Activated T-helper 1 cell treated with anti-CD3 and anti-CD28 coated beads, Interleukin-12 subunit alpha, Interleukin-12 subunit beta, Interleukin-2, Interleukin-4 antibody, amounts not matched to agents 30 ng/mL and 10 ng/mL and 1 ng/mL, durations not matched to agents 14 hours and 24 hours and 36 hours (primary cell): Measurements from ENCODE around the gene MMP25. TPM values are rescaled to one million over a fixed set of nuclear protein-coding genes. Genes with fewer than 3 reads are reported as not detected.

Source experiments
- DNase-seq: peaks from one replicate; pipeline ENCODE4 v3.0.0; 2021; ENCODE audit warnings: low spot score
- H3K27ac Mint-ChIP-seq: one replicate; pipeline ENCODE4 v1.8.0; 2021; ENCODE audit warnings: mild to moderate bottlenecking, mixed read lengths
- H3K27me3 Mint-ChIP-seq: one replicate; pipeline ENCODE4 v1.8.0; 2022; ENCODE audit warnings: mild to moderate bottlenecking, moderate library complexity, mixed read lengths; ENCODE audit not compliant: insufficient read depth
- H3K36me3 Mint-ChIP-seq: one replicate; pipeline ENCODE4 v1.8.0; 2021; ENCODE audit warnings: low read depth, mixed read lengths
- H3K4me1 Mint-ChIP-seq: one replicate; pipeline ENCODE4 v1.8.0; 2021; ENCODE audit warnings: low read depth, mixed read lengths
- H3K4me3 Mint-ChIP-seq: one replicate; pipeline ENCODE4 v1.8.0; 2021; ENCODE audit warnings: mild to moderate bottlenecking, moderate library complexity, mixed read lengths
- H3K9me3 Mint-ChIP-seq: one replicate; pipeline ENCODE4 v1.8.0; 2021; ENCODE audit warnings: mixed read lengths
- intact Hi-C: fragments of 100-400 bp; cut with micrococcal nuclease; formaldehyde crosslinking; loops from one replicate; pipeline ENCODE4 v1.15.1; 2024
- total RNA-seq: library from RNA; stranded (reverse); gene quantifications from 2 replicates; pipeline ENCODE4 v1.2.3, GENCODE V29; 2022

The MMP25 gene, protein sequence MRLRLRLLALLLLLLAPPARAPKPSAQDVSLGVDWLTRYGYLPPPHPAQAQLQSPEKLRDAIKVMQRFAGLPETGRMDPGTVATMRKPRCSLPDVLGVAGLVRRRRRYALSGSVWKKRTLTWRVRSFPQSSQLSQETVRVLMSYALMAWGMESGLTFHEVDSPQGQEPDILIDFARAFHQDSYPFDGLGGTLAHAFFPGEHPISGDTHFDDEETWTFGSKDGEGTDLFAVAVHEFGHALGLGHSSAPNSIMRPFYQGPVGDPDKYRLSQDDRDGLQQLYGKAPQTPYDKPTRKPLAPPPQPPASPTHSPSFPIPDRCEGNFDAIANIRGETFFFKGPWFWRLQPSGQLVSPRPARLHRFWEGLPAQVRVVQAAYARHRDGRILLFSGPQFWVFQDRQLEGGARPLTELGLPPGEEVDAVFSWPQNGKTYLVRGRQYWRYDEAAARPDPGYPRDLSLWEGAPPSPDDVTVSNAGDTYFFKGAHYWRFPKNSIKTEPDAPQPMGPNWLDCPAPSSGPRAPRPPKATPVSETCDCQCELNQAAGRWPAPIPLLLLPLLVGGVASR
- total RNA-seq, result 11.9 and 12.8 TPM in 2 replicates

DNA sequence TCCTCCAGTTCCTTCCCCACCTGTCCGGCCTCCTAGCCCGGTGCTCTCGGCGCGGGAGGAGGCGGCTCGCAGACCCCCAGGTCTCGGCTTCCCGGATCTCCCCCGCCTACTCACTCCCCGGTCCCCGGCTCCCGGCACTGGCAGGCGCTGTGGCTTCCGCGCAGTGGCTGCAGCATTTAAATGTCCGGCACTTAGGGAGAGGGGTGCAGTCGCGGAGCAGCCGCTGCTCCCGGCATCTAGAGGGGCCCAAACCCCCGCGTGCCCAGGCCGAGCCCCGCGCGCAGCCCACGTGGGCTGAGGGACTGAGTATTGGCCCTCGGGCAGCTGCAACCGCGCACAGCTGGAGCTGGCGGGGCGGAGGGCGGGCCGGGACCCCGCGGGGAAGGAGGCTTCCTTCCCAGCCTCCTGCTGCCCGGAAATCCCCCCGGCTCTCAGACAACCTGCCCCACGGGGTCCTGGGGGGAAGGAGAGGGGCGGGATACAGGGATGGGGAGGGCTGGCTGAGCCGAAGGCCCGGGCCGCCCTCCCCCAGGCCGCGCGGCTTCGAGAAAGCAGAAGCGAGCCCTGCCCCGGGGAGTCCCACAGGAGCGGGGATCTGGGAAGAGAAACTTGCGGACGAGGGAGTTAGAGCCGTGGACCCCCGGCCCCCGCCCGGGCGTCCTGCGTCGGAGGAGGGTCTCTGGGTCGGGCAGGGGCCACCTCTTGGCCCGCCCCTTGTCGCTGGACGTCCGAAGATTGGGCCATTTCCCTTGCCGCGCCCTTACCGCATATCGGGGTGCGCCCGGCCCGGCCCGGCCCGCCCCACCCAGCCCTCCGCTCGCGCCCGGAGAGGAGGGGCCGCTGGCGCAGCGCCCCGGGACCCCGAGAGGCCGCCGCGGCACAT lies at the start of gene MMP25:
TSS of gene MMP25 (plus strand) at position 804 of the 883 bp plus-strand sequence. CDS start 357 bp downstream, outside the sequence.
- Mint-ChIP-seq H3K4me1 (peaks cover 27% of the 10 kb centered on the region), H3K9me3 (no peaks in the 10 kb centered on the region), H3K27me3 (peaks cover 15% of the 10 kb centered on the region), H3K4me3 (peak within 1 kb of the TSS; percentile 83), H3K27ac (peak within 1 kb of the TSS; percentile 82), H3K36me3 (peaks cover 2% of the 10 kb centered on the region)
- DNase-seq, result no peak
- intact Hi-C loops, result loop anchor here (1.0 kb wide), 2 partner anchors 9 to 15 kb away; no protein-coding TSS in a partner anchor

DNA sequence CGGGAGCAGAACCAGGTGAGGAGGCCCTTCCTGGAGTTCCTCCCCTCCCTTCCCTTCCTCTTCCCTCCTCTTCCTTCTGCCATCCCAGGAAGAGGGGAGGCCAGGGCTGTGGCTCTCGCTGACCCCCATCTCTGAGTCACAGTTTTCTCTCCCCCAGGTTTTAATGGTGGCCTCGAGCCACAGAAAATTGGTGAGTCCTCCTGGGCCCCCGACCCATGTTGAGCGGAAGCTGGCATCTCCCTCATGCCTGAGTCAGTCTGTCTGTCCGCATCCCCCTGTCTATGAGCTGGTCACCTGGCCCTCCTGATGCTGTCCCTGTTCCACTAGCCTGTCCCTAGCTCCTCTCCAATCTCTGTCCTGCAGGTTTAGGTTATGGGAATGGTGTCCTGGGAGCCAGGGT lies 46.4 kb upstream of the MMP25 start:
- no peak overlapping the region for H3K27ac Mint-ChIP-seq
- H3K36me3 Mint-ChIP-seq, result no peaks in the 10 kb centered on the region
- intact Hi-C loops, result loop anchor here (5.0 kb wide), 1 partner anchor 33 kb away; the partner anchor contains the start of gene PAQR4
- no peaks in the 10 kb centered on the region for H3K4me1 Mint-ChIP-seq
- no peak overlapping the region for H3K4me3 Mint-ChIP-seq
- H3K9me3 Mint-ChIP-seq, result no peaks in the 10 kb centered on the region
- peaks cover 11% of the 10 kb centered on the region for H3K27me3 Mint-ChIP-seq
- no peak for DNase-seq

DNA sequence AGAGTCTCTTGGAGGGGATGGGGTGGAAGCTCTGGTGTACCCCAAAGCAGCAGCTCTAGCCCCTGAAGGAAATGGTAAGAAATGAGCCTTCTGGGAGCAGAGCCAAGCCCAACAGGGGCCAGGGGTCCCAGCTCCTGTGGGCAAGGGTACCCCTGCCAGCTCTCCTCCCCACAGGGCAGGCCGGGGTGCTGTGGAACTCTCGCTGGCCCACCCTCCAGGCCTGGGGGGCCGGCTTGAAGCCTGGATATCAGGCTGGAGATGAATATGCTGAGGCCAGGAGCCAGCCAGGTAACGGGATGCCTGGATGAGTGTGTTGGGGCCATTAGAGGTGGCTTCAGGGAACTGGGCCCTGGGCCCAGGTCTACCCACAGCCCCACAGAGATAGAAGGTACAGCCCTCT lies 45.8 kb upstream of the MMP25 start:
- intact Hi-C loops, result loop anchor here (5.0 kb wide), 1 partner anchor 33 kb away; the partner anchor contains the start of gene PAQR4
- DNase-seq, result no peak
- Mint-ChIP-seq H3K4me1 (no peaks in the 10 kb centered on the region), H3K36me3 (no peaks in the 10 kb centered on the region), H3K9me3 (no peaks in the 10 kb centered on the region), H3K4me3 (no peak overlapping the region), H3K27ac (no peak overlapping the region), H3K27me3 (peaks cover 13% of the 10 kb centered on the region)

DNA sequence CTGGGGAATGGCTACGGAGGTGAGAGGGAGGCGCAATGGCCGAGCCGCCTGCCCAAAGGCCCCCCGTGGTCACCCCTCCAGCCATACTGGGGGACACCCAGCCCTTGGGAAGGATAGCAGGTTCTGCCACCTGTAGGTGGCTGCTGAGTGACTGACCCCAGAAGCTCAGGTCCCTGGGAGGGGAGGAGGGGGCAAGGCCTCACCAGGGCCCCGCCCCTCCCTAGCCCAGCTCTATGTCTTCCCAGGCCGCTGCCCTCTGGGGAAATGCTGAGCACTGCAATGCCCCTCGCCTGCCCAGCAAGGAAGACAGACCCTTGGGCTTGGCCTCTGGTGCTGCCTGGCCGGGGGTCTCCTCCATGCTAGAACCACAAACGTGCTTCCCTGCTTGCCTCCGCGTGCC lies 45.0 kb upstream of the MMP25 start:
- H3K9me3 Mint-ChIP-seq, result no peaks in the 10 kb centered on the region
- H3K27ac Mint-ChIP-seq, result no peak overlapping the region
- peaks cover 16% of the 10 kb centered on the region for H3K27me3 Mint-ChIP-seq
- H3K4me1 Mint-ChIP-seq, result no peaks in the 10 kb centered on the region
- H3K36me3 Mint-ChIP-seq, result no peaks in the 10 kb centered on the region
- no peak overlapping the region for H3K4me3 Mint-ChIP-seq
- intact Hi-C loops, result loop anchor here (5.0 kb wide), 1 partner anchor 34 kb away; the partner anchor contains the start of gene PAQR4
- DNase-seq, result no peak

DNA sequence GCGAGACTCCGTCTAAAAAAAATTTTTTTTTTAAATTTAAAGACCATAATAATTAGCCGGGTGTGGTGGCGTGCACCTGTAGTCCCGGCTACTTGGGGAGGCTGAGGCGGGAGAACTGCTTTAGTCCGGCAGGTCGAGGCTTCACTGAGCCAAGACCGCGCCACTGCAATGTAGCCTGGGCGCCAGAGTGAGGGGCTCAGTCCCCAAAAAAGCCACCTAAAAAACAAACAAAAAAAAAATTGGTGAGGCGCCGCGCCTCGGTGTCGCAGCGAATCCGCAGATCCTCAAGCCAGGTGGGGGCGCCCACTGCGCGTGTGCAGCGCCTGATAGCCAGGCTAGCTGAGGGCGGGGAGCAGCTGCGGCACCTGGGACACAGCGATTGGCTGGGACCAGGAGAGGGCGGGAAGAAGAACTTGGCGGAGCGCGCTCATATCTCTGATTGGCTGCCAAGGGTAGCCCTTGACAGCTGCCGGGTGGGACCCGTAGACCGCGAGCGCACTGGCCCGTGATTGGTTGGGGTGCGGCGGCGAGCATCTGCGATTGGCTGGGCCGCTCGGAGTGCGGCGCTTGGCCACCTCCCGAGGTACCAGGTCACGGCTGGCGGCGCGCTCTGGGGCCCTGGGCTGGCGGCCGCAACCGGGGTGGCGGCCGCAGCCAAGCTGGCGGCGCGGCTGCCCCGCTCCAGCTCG lies 42.6 kb upstream of the MMP25 start:
- H3K27me3 Mint-ChIP-seq, result peaks cover 18% of the 10 kb centered on the region
- intact Hi-C loops, result loop anchor here (1.0 to 5.0 kb wide), 6 partner anchors 17 to 97 kb away; partner anchors contain the start of genes PAQR4, PKMYT1, THOC6 and TNFRSF12A

DNA sequence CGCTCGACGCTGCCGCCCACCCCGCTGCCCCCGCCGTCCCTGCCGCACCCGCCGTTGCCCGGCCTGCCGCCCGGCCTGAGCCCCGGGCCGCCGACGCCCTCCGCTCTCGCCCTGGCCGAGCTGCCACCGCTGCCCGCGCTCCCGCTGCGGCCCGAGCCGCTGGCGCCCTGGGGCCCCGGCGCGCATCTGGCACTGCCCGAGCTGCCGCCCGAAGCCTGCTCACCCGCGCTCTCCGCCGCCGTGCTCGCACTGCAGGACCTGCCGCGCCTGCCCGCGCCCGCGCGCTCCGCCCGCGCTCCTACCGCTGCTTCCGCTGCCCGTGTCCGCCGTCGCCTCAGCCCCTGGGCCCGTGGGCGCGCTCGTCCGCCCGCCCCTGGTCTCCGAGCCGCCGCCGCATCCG lies 42.0 kb upstream of the MMP25 start:
- Mint-ChIP-seq H3K9me3 (no peaks in the 10 kb centered on the region), H3K27me3 (peaks cover 18% of the 10 kb centered on the region), H3K4me1 (peaks cover 24% of the 10 kb centered on the region), H3K36me3 (no peaks in the 10 kb centered on the region), H3K4me3 (no peak overlapping the region), H3K27ac (no peak overlapping the region)
- DNase-seq, result no peak
- intact Hi-C loops, result loop anchor here (1.0 to 5.0 kb wide), 2 partner anchors 24 to 37 kb away; partner anchors contain the start of genes PAQR4 and PKMYT1

More for the DNA sequence above, 42.6 kb upstream of the MMP25 start:
- Mint-ChIP-seq H3K9me3 (no peaks in the 10 kb centered on the region), H3K27ac (peak overlapping the region; percentile 21), H3K36me3 (no peaks in the 10 kb centered on the region), H3K4me1 (peaks cover 22% of the 10 kb centered on the region), H3K4me3 (peak overlapping the region; percentile 74)
- peak; percentile 98 for DNase-seq

DNA sequence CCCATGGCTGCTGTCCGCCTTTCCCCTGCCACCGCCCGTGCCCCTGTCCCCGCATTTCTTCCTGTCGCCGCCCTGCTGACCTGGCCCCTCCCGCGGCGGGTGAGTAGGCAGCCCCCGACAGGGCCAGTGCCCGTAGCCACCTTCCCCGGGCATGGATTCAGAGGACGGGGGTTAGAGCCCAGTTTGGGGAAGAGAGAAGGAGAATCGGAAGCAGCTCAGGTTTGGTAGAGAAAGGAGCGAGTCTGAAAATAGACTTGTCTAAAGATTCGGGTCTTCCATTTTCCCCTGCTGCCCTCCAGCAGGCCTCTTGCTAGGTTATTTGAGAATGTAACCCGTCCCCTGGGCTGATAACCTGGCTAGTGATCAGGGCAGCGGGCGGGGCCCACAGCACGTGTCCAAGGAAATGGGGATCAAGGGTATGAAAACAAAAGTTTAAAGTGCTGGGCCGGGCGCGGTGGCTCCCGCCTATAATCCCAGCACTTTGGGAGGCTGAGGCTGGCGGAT lies 41.5 kb upstream of the MMP25 start:
- DNase-seq, result no peak
- Mint-ChIP-seq H3K9me3 (no peaks in the 10 kb centered on the region), H3K4me3 (peak overlapping the region; percentile 62), H3K27me3 (peaks cover 18% of the 10 kb centered on the region), H3K27ac (no peak overlapping the region), H3K4me1 (peaks cover 24% of the 10 kb centered on the region), H3K36me3 (no peaks in the 10 kb centered on the region)
- intact Hi-C loops, result loop anchor here (1.0 to 5.0 kb wide), 2 partner anchors 25 to 38 kb away; partner anchors contain the start of genes PAQR4 and PKMYT1

DNA sequence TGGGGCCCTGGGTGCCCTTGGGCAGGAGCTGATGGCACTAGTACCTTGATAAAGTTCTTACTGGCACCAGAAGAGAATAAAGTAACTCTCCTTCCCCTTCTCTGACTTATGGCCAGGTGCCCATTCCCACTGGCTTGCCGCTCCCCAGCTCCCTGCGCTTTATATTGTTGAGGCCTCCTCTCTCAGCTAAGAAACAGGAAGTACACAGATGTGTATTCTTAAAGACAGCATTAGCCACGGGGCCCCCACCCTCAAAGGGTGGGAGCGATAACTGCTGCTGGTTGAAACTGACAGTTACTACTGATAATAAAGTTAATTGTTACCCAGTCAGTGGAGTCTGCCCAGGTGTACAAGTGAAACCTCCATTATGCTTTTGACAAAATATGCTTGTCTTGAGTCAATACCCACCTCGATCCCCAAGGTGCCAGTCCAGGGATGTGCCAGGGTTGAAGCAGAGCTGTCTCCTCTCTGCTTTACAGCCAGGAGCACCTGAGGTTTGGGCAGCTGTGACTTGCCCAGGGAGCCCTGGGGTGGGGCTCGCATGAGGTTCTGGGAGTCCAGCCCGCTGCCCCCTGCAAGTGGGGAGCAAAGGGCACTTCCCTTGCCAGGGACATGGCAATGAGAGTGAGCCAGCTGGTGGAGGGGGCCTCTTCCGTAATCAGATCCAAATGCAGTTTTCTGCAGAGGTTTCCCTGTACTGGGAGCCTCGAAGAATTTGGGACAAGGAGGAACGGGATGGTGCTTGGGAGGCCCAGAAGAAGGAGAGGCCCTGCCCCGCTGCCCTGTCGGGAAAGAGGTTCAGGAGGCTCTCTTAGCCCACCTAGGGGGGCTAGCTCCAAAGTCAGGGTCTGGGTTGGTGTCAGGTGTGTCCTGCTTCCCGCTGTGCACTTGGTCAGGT lies 39.1 kb upstream of the MMP25 start:
- Mint-ChIP-seq H3K4me3 (no peak overlapping the region), H3K36me3 (no peaks in the 10 kb centered on the region), H3K9me3 (no peaks in the 10 kb centered on the region), H3K4me1 (peaks cover 24% of the 10 kb centered on the region), H3K27ac (peak overlapping the region; percentile 2), H3K27me3 (peaks cover 12% of the 10 kb centered on the region)
- intact Hi-C loops, result no loop called here
- no peak for DNase-seq

DNA sequence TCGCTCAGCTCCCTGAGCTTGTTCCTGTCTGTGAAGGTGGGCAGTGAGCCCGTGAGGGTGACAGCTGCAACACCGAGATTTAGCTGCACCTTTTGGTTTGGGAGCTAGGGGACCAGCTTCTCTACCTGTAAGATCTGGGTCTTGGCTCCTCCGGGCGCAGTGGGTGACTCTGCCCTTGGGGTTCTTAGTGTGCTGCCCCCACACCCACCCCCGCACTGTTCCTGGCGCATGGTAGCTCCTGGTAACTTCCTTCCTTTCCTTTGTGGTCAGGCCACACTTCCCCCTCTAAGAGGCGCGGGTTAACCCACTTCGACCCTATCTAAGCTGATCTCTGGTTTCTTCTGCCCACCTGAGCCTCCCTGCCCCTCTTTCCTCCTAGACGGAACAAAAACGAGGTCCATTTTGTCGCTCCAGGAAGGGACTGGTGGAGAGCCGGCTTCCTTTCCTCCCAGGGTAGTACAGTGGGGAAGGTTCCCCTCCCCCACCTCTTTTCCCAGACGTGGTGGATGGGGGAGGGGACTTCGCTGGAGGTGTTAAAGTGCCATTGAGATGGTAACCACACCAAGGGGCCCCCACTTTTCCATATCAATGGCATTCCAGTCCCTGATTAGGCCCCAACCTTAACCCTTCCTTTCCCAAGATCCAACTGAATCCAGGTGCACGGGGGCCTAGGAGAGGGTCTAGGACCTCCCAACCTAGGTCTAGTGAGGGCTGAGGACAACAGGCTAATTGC lies 38.2 kb upstream of the MMP25 start:
- Mint-ChIP-seq H3K4me1 (peaks cover 24% of the 10 kb centered on the region), H3K4me3 (peak overlapping the region; percentile 41), H3K36me3 (no peaks in the 10 kb centered on the region), H3K27me3 (peaks cover 10% of the 10 kb centered on the region), H3K27ac (no peak overlapping the region), H3K9me3 (no peaks in the 10 kb centered on the region)
- intact Hi-C loops, result no loop called here
- DNase-seq, result no peak

DNA sequence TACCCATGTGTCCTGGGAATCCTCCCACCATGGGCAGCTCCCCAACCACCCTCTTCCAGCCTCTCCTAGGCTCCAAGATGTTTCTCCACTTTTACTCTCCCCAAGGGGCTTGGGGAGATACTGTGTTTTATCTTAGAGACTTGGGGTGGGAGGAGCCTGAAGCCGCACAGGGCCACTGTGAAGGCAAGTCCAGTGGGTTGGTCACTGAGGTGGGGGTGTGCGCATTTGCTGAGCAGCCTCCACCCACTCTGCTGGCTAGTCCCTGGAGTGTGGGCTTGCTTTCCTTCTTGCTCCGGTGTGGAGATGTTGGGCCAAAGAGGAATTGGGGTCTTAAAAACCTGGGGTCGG lies 37.7 kb upstream of the MMP25 start:
- intact Hi-C loops, result no loop called here
- peaks cover 10% of the 10 kb centered on the region for H3K27me3 Mint-ChIP-seq
- H3K9me3 Mint-ChIP-seq, result no peaks in the 10 kb centered on the region
- H3K27ac Mint-ChIP-seq, result no peak overlapping the region
- no peak overlapping the region for H3K4me3 Mint-ChIP-seq
- no peak for DNase-seq
- no peaks in the 10 kb centered on the region for H3K36me3 Mint-ChIP-seq
- peaks cover 24% of the 10 kb centered on the region for H3K4me1 Mint-ChIP-seq
